C1 segment of cervical spinal cord (tissue), 14 donors: ENCODE results near the gene DIO1.

Experiments
- DNase-seq, 14 donors: peaks; one replicate each; lab custom pipeline; 2025; lab: John Stamatoyannopoulos, UW

The DIO1 gene

GRCh38 chr1:53894644-53895043 is 657 bp downstream of the DIO1 start:
- DNase-seq, result no peak

- DNase-seq, result no peak
Observed at GRCh38 chr1:53895421-53895820, 1.4 kb downstream of the DIO1 start.

GRCh38 chr1:53896635-53897229 is 2.7 kb downstream of the DIO1 start:
- DNase-seq, result no peak

GRCh38 chr1:53899206-53899628 is 5.2 kb downstream of the DIO1 start:
- peak in 1 of 14 donors; percentile 20 for DNase-seq

- no peak for DNase-seq
Observed at GRCh38 chr1:53899708-53900107, 5.7 kb downstream of the DIO1 start.

GRCh38 chr1:53902235-53903138 is 8.5 kb downstream of the DIO1 start:
- no peak for DNase-seq

GRCh38 chr1:53905509-53905908 is 11.5 kb downstream of the DIO1 start:
- DNase-seq, result no peak

- no peak for DNase-seq
Observed at GRCh38 chr1:53906121-53906520, 12.1 kb downstream of the DIO1 start.

- no peak for DNase-seq
Observed at GRCh38 chr1:53909946-53910345, 16.0 kb downstream of the DIO1 start.

- no peak for DNase-seq
Observed at GRCh38 chr1:53911442-53911841, 17.5 kb downstream of the DIO1 start.

GRCh38 chr1:53913352-53914033 is 19.5 kb downstream of the DIO1 start:
- DNase-seq, result no peak

GRCh38 chr1:53918343-53918742 is 24.4 kb downstream of the DIO1 start:
- no peak for DNase-seq

- DNase-seq, result no peak
Observed at GRCh38 chr1:53919675-53920066, 25.7 kb downstream of the DIO1 start.

GRCh38 chr1:53927376-53927881 is 33.4 kb downstream of the DIO1 start:
- DNase-seq, result no peak

- no peak for DNase-seq
Observed at GRCh38 chr1:53929246-53929960, 35.4 kb downstream of the DIO1 start.

GRCh38 chr1:53930932-53931331 is 36.9 kb downstream of the DIO1 start:
- no peak for DNase-seq

GRCh38 chr1:53931523-53931922 is 37.5 kb downstream of the DIO1 start:
- no peak for DNase-seq

- no peak for DNase-seq
Observed at GRCh38 chr1:53934170-53934765, 40.3 kb downstream of the DIO1 start.

GRCh38 chr1:53936430-53936829 is 42.4 kb downstream of the DIO1 start:
- no peak for DNase-seq

GRCh38 chr1:53938136-53938830 is 44.3 kb downstream of the DIO1 start:
- no peak for DNase-seq
